ENCODE measurements around the gene MS4A5.

Gene MS4A5

DNA sequence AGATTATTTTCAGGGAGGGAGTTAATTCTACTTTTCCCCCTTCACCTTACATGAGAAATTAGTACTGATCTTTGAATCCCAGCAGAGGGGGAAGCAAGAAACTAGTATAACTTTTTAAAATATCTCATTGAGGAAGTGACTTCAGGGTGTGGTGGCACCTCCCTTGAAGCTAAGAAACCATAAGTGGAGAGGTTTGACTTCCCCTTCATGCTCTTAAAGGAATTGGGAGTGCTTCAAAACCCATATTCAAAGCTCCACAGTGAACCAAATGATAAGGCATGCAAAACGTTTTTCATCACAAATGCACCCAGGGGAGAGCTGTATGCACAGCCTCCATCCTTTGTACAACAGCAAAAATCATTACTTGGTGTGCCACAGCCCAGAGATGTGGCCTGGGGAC is 32.6 kb upstream of the MS4A5 start:
- no peak overlapping the region for H3K27ac ChIP-seq
- TF ChIP-seq, protein P1, sequence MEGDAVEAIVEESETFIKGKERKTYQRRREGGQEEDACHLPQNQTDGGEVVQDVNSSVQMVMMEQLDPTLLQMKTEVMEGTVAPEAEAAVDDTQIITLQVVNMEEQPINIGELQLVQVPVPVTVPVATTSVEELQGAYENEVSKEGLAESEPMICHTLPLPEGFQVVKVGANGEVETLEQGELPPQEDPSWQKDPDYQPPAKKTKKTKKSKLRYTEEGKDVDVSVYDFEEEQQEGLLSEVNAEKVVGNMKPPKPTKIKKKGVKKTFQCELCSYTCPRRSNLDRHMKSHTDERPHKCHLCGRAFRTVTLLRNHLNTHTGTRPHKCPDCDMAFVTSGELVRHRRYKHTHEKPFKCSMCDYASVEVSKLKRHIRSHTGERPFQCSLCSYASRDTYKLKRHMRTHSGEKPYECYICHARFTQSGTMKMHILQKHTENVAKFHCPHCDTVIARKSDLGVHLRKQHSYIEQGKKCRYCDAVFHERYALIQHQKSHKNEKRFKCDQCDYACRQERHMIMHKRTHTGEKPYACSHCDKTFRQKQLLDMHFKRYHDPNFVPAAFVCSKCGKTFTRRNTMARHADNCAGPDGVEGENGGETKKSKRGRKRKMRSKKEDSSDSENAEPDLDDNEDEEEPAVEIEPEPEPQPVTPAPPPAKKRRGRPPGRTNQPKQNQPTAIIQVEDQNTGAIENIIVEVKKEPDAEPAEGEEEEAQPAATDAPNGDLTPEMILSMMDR (IDR thresholded peaks at IDR 0.05) = no peak
- TF ChIP-seq ZFX (IDR thresholded peaks at IDR 0.05; ENCODE audit: borderline replicate concordance) = no peak

DNA sequence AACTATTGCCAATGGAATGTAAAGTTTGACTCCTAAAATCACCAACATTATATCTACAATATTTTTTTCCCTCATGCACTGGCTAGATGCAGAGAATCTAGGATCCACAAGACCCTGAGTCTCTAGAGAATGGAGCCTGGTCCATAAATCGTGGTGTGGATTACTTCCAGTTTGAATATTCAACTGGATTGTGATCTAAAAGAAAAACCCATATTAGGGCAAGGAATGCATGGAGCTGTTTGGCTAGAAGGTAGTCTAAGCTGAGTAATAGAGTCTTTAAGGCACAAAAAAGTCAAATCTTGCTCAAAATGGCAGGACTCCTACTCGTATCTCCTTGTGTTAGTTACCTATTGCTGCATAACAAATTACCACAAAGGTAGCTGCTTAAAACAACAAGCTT is 9.4 kb upstream of the MS4A5 start:
- no peak overlapping the region for H3K27ac ChIP-seq
- no peak for TF ChIP-seq ZFX (IDR thresholded peaks at IDR 0.05; ENCODE audit: borderline replicate concordance)
- TF ChIP-seq, protein P1 (IDR thresholded peaks at IDR 0.05) = no peak

DNA sequence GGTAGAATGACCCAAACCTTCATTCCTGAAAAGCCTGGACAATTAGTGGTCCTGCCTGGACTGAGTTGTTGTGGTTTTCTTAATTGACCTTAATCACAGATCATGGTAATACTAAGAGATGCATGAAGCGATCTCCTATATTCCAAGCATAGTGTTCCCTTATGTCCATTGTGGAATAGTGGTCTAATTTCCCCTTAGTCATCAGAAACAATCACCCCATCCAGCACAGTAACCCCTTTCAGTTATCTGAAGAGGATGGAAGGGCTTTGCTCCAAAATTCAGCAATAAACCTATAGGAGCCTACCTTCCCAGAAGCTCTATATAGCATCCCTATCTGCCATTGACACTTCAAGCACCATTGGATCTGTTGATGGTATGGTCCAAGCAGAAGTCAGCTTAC is 6.8 kb upstream of the MS4A5 start:
- TF ChIP-seq, protein P1 (IDR thresholded peaks at IDR 0.05) = no peak
- no peak for TF ChIP-seq ZFX (IDR thresholded peaks at IDR 0.05; ENCODE audit: borderline replicate concordance)
- H3K27ac ChIP-seq = no peak overlapping the region

DNA sequence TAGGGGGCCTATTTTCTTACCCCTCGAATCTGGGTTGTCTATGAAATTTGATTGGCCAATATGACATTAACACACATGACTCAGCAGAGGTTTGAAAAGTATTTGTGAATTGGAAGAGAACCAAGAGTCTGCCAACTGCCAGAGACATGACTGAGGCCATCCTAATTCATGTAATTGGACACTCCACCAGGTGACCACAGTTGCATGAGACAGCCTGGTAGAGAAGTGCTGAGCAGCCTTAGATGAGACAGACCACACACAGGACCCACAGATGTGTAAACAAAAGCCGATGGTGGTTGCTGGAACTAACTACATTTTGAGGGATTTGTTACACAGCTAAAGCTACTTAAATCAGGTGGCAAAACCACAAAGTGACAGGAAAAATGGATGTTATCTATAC is 855 bp upstream of the MS4A5 start:
- TF ChIP-seq, protein P1 (IDR thresholded peaks at IDR 0.05) = no peak
- no peak for TF ChIP-seq ZFX (IDR thresholded peaks at IDR 0.05; ENCODE audit: borderline replicate concordance)
- no peak overlapping the region for H3K27ac ChIP-seq

DNA sequence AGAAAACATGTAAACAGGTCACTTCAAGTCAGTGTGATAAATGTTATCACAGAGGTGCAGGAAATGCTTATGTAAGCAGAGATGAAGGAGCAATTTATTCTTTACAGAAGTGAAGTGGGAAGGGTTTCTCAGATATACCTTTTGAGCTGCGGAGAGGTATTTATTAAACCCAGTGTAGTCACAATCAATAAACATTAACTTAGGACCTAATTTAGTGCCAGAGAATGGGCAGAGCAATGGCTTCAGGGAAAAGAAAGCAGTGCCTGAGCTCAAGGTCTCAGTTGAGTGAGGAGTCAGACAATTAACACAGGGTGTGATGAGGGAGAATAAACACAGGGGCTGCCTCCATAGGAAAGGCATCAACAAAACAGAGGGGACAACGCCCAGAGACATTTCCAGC is 1.9 kb downstream of the MS4A5 start:
- no peak for TF ChIP-seq ZFX (IDR thresholded peaks at IDR 0.05; ENCODE audit: borderline replicate concordance)
- TF ChIP-seq, protein P1 (IDR thresholded peaks at IDR 0.05) = no peak
- H3K27ac ChIP-seq = no peak overlapping the region

DNA sequence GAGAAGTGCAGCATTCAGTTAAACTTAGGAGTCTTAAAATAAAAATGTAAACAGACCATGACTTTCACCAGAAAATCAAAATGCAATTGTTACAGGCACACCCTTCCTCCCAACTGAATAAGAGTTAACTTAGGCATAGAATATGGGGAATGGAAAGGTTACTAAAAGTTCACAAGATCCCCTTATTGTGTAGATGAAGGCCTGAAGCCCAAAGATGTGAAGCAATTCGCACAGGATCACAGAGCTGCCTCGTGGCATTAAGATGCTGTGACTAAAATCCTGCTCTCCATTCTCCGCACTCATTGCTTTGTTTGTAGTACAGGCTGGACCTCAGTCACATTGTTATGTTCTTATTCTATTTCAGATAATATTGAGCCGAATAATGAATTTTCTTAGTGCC is 4.0 kb downstream of the MS4A5 start:
- no peak overlapping the region for H3K27ac ChIP-seq
- no peak for TF ChIP-seq ZFX (IDR thresholded peaks at IDR 0.05; ENCODE audit: borderline replicate concordance)
- TF ChIP-seq, protein P1 (IDR thresholded peaks at IDR 0.05) = no peak

DNA sequence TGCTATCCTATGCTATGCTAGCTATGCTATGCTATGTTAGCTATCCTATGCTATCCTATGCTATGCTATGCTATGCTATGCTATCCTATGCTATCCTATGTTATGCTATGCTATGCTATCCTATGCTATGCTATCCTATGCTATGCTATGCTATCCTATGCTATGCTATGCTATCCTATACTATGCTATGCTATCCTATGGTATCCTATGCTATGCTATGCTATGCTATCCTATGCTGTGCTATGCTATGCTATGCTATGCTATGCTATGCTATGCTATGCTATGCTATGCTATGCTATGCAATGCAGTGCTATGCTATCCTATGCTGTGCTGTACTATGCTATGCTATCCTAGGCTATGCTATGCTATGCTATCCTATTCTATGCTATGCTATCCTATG is 17.7 kb downstream of the MS4A5 start:
- no peak overlapping the region for H3K27ac ChIP-seq
- TF ChIP-seq, protein P1 (IDR thresholded peaks at IDR 0.05) = no peak
- TF ChIP-seq ZFX (IDR thresholded peaks at IDR 0.05; ENCODE audit: borderline replicate concordance) = no peak
